PC-3 (cell line): ENCODE measurements around the gene COL25A1. TPM values are rescaled to one million over a fixed set of nuclear protein-coding genes. Genes with fewer than 3 reads are reported as not detected.

ENCODE experiments used
- ATAC-seq: fragments of 200-7000 bp; cut with Tn5 transposase; 2 replicates; pipeline ENCODE4 v1.9.1; 2020; ENCODE audit warnings: mild to moderate bottlenecking, moderate library complexity
- BruUV-seq: library from RNA; stranded (reverse); fragments of 400-500 nt; replicated peaks from 2 replicates; lab custom pipeline; 2021; lab: Mats Ljungman, UMichigan
- CTCF ChIA-PET: fragments of 300-600 bp; sonication (Branson Sonifier 250); formaldehyde crosslinking; loops from one replicate; lab custom pipeline; 2022; ENCODE audit warnings: antibody characterized with exemption; lab: Charles Lee
- POLR2A ChIA-PET: fragments of 300-600 bp; sonication (Branson Sonifier 250); formaldehyde crosslinking; loops from one replicate; lab custom pipeline; 2022; ENCODE audit warnings: antibody characterized with exemption; ENCODE audit not compliant: unreplicated experiment; lab: Charles Lee
- DNase-seq: peaks from one replicate; pipeline ENCODE4 v3.0.0-alpha.2; 2015
- H2AFZ ChIP-seq: fragments of 300-600 bp; sonication (generic); 2 replicates; pipeline ENCODE4 v1.6.0; 2016; ENCODE audit warnings: antibody characterized with exemption, low read length
- H3F3A ChIP-seq: fragments of 300-600 bp; sonication (generic); one replicate; pipeline ENCODE4 v1.6.0; 2017; ENCODE audit warnings: antibody characterized with exemption, low read length, control low read depth, mild to moderate bottlenecking; ENCODE audit not compliant: unreplicated experiment
- H3K27ac ChIP-seq: fragments of 300-600 bp; sonication (generic); 2 replicates; pipeline ENCODE4 v1.5.1; 2016; ENCODE audit warnings: mild to moderate bottlenecking, low read length
- H3K27me3 ChIP-seq: fragments of 300-600 bp; sonication (generic); 2 replicates; pipeline ENCODE4 v1.6.1; 2016; ENCODE audit warnings: low read length, mixed read lengths
- H3K36me3 ChIP-seq: fragments of 300-600 bp; sonication (generic); 2 replicates; pipeline ENCODE4 v1.6.1; 2016; ENCODE audit warnings: low read depth, mixed run types, low read length, mixed read lengths
- H3K4me1 ChIP-seq: fragments of 300-600 bp; sonication (generic); 2 replicates; pipeline ENCODE4 v1.5.1; 2016; ENCODE audit warnings: low read length; ENCODE audit not compliant: insufficient read depth
- H3K4me2 ChIP-seq: fragments of 300-600 bp; sonication (generic); 2 replicates; pipeline ENCODE4 v1.6.0; 2016; ENCODE audit warnings: low read length
- H3K4me3 ChIP-seq: fragments of 300-600 bp; sonication (generic); 2 replicates; pipeline ENCODE4 v1.5.1; 2016; ENCODE audit warnings: mild to moderate bottlenecking, low read length, mixed read lengths
- H3K79me2 ChIP-seq: fragments of 300-600 bp; sonication (generic); 2 replicates; pipeline ENCODE4 v1.6.1; 2017; ENCODE audit warnings: low read length, mixed read lengths
- H3K9ac ChIP-seq: fragments of 300-600 bp; sonication (generic); 2 replicates; pipeline ENCODE4 v1.6.0; 2016; ENCODE audit warnings: mild to moderate bottlenecking, low read length
- H3K9me2 ChIP-seq: fragments of 300-600 bp; sonication (generic); replicated peaks from 2 replicates; pipeline ENCODE4 v1.6.1; 2016; ENCODE audit warnings: mixed run types, low read length, mixed read lengths
- H3K9me3 ChIP-seq: fragments of 300-600 bp; sonication (generic); 2 replicates; pipeline ENCODE4 v1.6.1; 2016; ENCODE audit warnings: low read length, mixed read lengths
- H4K20me1 ChIP-seq: fragments of 300-600 bp; sonication (generic); 2 replicates; pipeline ENCODE4 v1.6.1; 2016; ENCODE audit warnings: low read length, mixed read lengths
- EZH2 ChIP-seq: fragments of 300-600 bp; sonication (generic); IDR thresholded peaks from one replicate; pipeline ENCODE4 v1.6.1; 2017; ENCODE audit warnings: antibody characterized with exemption, mild to moderate bottlenecking, low read length; ENCODE audit not compliant: unreplicated experiment
- EZH2phosphoT487 ChIP-seq: fragments of 300-600 bp; sonication (generic); IDR thresholded peaks from 2 replicates; pipeline ENCODE4 v1.6.1; 2018; ENCODE audit warnings: mild to moderate bottlenecking, antibody characterized with exemption, low read length, borderline replicate concordance
- intact Hi-C: fragments of 100-400 bp; cut with micrococcal nuclease; formaldehyde crosslinking; loops from 2 replicates; pipeline ENCODE4 v1.9.0; 2023
- total RNA-seq: library from RNA; depleted of rRNA; stranded (reverse); fragments of >200 nt; gene quantifications from 2 replicates; pipeline ENCODE4 v1.2.3, GENCODE V29; 2014
- TF ChIP-seq, protein P1 (sequence below): fragments of 300-600 bp; sonication (generic); conservative IDR thresholded peaks from 2 replicates; pipeline ENCODE4 v1.5.1; 2017; ENCODE audit warnings: antibody characterized with exemption, low read depth, mild to moderate bottlenecking, low read length

Gene COL25A1
- total RNA-seq, 1 experiment from 2014 or later, result not detected

DNA sequence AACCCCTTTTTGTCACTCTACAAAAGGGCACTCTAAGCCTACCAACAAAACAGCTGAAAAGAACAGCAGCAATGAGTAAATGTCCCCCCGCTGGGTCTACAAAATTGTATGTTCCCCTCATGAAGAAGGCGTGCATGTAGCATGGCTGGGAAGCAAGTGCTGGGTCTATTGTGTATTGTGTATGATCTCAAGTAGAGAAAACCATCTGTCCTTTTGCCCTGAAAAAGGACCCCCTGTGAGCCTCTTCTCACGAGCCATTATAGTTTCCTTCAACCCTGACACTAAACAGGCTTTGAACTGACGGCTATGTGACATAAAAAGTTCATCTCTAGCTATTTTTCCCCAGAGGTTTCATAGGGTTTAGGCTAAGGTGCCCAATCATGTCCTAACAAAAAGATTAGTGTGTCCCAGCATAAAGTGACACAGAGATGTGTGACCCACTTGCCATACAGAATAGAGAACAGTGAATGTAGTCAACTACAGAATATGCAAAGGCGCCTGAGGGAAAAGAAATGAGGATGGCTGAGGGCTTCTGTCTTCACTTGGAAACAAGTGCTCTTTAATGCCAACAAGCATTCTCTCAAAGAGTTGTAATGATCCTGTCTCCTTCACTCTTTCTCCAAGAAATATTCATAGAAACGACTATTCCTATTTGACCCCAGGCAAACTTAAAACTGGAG lies 27.3 kb downstream of the COL25A1 start:
- POLR2A ChIA-PET, result no interaction called here
- no peak for ATAC-seq
- intact Hi-C loops, result no loop called here

DNA sequence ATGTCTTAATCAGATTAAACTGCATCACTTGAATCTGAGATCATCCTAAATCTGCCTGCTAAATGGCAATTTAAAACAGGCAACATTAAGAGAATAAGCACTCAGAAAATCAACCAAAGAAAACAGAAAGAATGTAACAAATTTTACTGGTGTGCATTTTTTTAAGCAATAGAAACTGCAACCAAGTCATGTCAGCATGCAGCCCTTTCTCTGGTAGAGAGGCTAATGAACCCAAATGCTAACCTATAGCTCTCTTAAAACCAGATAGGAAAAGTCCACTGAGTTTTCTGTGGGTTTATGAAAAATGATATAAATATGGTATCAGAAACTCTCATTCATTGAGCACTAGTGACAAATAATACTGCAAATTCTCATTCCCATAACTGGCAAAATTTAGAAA lies 35.6 kb downstream of the COL25A1 start:
- ATAC-seq (no peak), DNase-seq (no peak)
- H3F3A ChIP-seq, result no peaks in the 10 kb centered on the region
- TF ChIP-seq EZH2phosphoT487 (no peak), EZH2 (no peak)
- TF ChIP-seq, protein P1, sequence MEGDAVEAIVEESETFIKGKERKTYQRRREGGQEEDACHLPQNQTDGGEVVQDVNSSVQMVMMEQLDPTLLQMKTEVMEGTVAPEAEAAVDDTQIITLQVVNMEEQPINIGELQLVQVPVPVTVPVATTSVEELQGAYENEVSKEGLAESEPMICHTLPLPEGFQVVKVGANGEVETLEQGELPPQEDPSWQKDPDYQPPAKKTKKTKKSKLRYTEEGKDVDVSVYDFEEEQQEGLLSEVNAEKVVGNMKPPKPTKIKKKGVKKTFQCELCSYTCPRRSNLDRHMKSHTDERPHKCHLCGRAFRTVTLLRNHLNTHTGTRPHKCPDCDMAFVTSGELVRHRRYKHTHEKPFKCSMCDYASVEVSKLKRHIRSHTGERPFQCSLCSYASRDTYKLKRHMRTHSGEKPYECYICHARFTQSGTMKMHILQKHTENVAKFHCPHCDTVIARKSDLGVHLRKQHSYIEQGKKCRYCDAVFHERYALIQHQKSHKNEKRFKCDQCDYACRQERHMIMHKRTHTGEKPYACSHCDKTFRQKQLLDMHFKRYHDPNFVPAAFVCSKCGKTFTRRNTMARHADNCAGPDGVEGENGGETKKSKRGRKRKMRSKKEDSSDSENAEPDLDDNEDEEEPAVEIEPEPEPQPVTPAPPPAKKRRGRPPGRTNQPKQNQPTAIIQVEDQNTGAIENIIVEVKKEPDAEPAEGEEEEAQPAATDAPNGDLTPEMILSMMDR, result no peak
- intact Hi-C loops, result no loop called here
- no peaks in the 10 kb centered on the region for H4K20me1 ChIP-seq
- H3K9me2 ChIP-seq, result no peaks in the 10 kb centered on the region
- H3K27me3 ChIP-seq, result peaks cover 24% of the 10 kb centered on the region
- no TSS peak for BruUV-seq
- no peak overlapping the region for H3K9ac ChIP-seq
- H3K4me1 ChIP-seq, result no peaks in the 10 kb centered on the region
- no peak overlapping the region for H3K4me3 ChIP-seq
- CTCF ChIA-PET, result no interaction called here
- no peak overlapping the region for H3K4me2 ChIP-seq
- no peak overlapping the region for H3K27ac ChIP-seq
- H3K79me2 ChIP-seq, result no peaks in the 10 kb centered on the region
- H3K36me3 ChIP-seq, result no peaks in the 10 kb centered on the region
- no peaks in the 10 kb centered on the region for H3K9me3 ChIP-seq
- POLR2A ChIA-PET, result no interaction called here
- no peak overlapping the region for H2AFZ ChIP-seq

More for the DNA sequence above, 27.3 kb downstream of the COL25A1 start:
- H3K27me3 ChIP-seq, result peaks cover 28% of the 10 kb centered on the region
- no peaks in the 10 kb centered on the region for H3K79me2 ChIP-seq
- no peak for DNase-seq
- H3K9me2 ChIP-seq, result no peaks in the 10 kb centered on the region
- H3K9ac ChIP-seq, result no peak overlapping the region
- no peaks in the 10 kb centered on the region for H3K36me3 ChIP-seq
- CTCF ChIA-PET, result no interaction called here
- TF ChIP-seq EZH2phosphoT487, result no peak
- TF ChIP-seq EZH2, result no peak
- TF ChIP-seq, protein P1, result no peak
- H3K27ac ChIP-seq, result no peak overlapping the region
- H3K4me1 ChIP-seq, result no peaks in the 10 kb centered on the region
- BruUV-seq, result no TSS peak
- H3K9me3 ChIP-seq, result no peaks in the 10 kb centered on the region
- H3F3A ChIP-seq, result no peaks in the 10 kb centered on the region
- no peak overlapping the region for H2AFZ ChIP-seq
- H3K4me2 ChIP-seq, result no peak overlapping the region
- H4K20me1 ChIP-seq, result no peaks in the 10 kb centered on the region
- H3K4me3 ChIP-seq, result no peak overlapping the region

GRCh38 chr4:109266236-109266635 lies 36.2 kb downstream of the COL25A1 start:
- H2AFZ ChIP-seq, result no peak overlapping the region
- H3K27ac ChIP-seq, result no peak overlapping the region
- no TSS peak for BruUV-seq
- CTCF ChIA-PET, result no interaction called here
- H3K9me3 ChIP-seq, result no peaks in the 10 kb centered on the region
- no peak for DNase-seq
- no peaks in the 10 kb centered on the region for H3K9me2 ChIP-seq
- POLR2A ChIA-PET, result no interaction called here
- intact Hi-C loops, result no loop called here
- TF ChIP-seq, protein P1, result no peak
- TF ChIP-seq EZH2phosphoT487 (no peak), EZH2 (no peak)
- H3K27me3 ChIP-seq, result peaks cover 24% of the 10 kb centered on the region
- no peak for ATAC-seq
- H4K20me1 ChIP-seq, result no peaks in the 10 kb centered on the region
- no peaks in the 10 kb centered on the region for H3F3A ChIP-seq
- H3K9ac ChIP-seq, result no peak overlapping the region
- no peak overlapping the region for H3K4me3 ChIP-seq
- H3K4me2 ChIP-seq, result no peak overlapping the region
- H3K79me2 ChIP-seq, result no peaks in the 10 kb centered on the region
- no peaks in the 10 kb centered on the region for H3K4me1 ChIP-seq
- H3K36me3 ChIP-seq, result no peaks in the 10 kb centered on the region
